ENCODE results near the gene ZNF621.

ZNF621 gene

DNA sequence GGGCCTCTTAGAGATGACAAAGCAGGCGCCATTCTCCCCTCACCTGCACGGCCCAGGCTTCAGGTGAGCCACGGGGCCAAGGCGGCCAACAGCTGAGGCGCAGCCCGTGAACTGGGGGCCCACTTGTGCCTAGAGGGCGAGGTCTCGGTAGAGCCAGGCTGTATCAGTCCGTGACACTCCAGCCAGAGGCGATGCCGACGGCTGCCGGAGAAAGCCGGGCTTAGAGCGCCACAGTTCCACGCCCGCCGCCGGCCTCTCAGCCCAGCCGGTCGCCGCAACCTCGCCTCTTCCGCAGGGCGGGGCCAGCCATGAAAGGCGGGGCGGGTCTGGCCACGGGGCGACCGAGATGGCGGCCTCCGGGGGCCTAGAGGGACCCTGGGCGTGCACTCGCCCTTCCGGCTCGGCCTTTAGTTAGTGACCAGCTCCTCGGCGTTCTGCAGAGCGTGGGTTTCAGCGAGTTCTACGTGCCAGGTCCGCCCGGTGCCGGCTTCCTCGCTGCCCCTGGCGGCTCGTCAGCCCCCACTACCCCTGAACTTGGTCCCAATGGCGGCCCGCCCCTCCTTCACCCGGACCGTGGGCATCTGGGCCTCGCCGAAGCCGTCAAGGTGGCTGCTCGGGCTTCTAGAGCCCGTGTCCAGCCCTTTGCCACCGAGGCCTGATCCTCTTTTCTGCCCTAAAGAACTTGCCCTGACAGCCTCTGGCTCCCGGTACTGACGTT is at the start of gene ZNF621:
Gene ZNF621 (plus strand): TSS at position 393 of the 718 bp plus-strand sequence. CDS start 881 bp downstream, outside the sequence.
- H3K4me3 ChIP-seq (ENCODE audit: low read depth, low read length) = peak within 1 kb of the TSS; percentile 85
- no peak for TF ChIP-seq CTCF (IDR thresholded peaks at IDR 0.05; ENCODE audit: low read depth, low read length, missing control alignments)
- peak; percentile 36 for DNase-seq (ENCODE audit: low read depth)

GRCh38 chr3:40476478-40477470 is 48.0 kb upstream of the ZNF621 start, which contains the start of gene ZNF619:
Gene ZNF619 (plus strand): TSS chr3:40477122. CDS start chr3:40477980, 858 bp downstream.
- TF ChIP-seq CTCF (IDR thresholded peaks at IDR 0.05; ENCODE audit: low read depth, low read length, missing control alignments) = no peak
- peak; percentile 31 for DNase-seq (ENCODE audit: low read depth)
- H3K4me3 ChIP-seq (ENCODE audit: low read depth, low read length) = peak within 1 kb of the TSS; percentile 82

DNA sequence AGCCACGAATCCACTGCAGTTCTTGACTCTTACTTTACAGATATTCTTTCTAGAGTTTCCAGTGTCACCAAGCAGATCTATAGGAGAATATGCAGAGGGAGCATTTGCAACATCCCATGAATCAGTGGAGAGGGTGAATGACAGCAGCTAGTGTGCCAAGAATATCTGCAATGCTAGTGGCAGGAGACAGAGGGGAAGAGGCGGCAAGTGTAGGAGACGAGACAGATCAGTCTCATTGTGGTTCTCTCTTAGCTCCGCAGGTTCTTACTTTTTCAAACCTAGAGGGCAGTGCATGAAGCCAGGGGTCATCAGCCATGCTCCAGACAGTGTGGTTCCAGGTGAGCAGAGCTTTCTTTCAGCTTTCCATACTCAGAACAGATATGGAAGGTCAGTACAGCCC is 47.1 kb upstream of the ZNF621 start:
- no peak for TF ChIP-seq CTCF (IDR thresholded peaks at IDR 0.05; ENCODE audit: low read depth, low read length, missing control alignments)
- H3K4me3 ChIP-seq (ENCODE audit: low read depth, low read length) = peak overlapping the region; percentile 82
- no peak for DNase-seq (ENCODE audit: low read depth)

DNA sequence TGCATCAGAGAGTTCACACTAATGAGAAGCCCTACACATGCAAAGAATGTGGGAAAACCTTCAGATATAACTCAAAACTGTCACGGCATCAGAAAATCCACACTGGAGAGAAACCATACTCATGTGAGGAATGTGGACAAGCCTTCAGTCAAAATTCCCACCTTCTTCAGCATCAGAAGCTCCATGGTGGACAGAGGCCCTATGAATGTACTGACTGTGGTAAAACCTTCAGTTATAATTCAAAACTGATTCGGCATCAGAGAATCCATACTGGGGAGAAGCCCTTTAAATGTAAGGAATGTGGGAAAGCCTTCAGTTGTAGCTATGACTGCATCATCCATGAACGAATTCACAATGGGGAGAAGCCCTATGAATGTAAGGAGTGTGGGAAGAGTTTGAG is 37.6 kb upstream of the ZNF621 start:
- TF ChIP-seq CTCF (IDR thresholded peaks at IDR 0.05; ENCODE audit: low read depth, low read length, missing control alignments) = no peak
- DNase-seq (ENCODE audit: low read depth) = no peak

GRCh38 chr3:40490916-40491315 is 33.8 kb upstream of the ZNF621 start:
- H3K4me3 ChIP-seq (ENCODE audit: low read depth, low read length) = no peak overlapping the region
- TF ChIP-seq CTCF (IDR thresholded peaks at IDR 0.05; ENCODE audit: low read depth, low read length, missing control alignments) = no peak
- no peak for DNase-seq (ENCODE audit: low read depth)

More for the DNA sequence above, 37.6 kb upstream of the ZNF621 start:
- H3K4me3 ChIP-seq (ENCODE audit: low read depth, low read length) = no peak overlapping the region

DNA sequence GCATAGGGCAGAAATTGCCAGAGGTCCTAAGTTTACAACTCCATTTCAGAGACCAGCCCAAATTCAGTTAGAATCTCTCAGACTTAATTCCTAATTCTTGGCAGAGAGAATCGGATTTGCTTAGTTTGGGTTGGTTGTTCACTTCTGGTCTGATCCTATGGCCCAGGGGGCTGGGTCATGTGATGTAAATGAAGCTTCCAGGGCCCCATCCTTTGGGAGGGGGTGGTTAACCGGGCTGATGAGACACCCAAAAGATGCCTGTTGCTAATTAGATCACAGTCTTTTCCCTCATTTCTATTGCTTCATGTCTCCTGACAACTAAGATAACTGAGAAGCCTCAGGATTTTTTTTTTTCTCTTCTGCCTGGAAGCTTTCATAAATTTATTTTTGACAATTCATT is 30.1 kb upstream of the ZNF621 start:
- no peak for TF ChIP-seq CTCF (IDR thresholded peaks at IDR 0.05; ENCODE audit: low read depth, low read length, missing control alignments)
- no peak overlapping the region for H3K4me3 ChIP-seq (ENCODE audit: low read depth, low read length)
- no peak for DNase-seq (ENCODE audit: low read depth)
